Left ventricle myocardium inferior (tissue), 1 donor: ENCODE data around the gene ELFN1. TPM values are rescaled to one million over a fixed set of nuclear protein-coding genes. Genes with fewer than 3 reads are reported as not detected.

Source experiments
- DNase-seq: peaks from one replicate; pipeline ENCODE4 v3.0.0-alpha.2; 2020
- H3K27ac ChIP-seq: fragments of 200-600 bp; replicated peaks from 2 replicates; pipeline ENCODE4 v1.8.0; 2021
- H3K27me3 ChIP-seq: fragments of 200-600 bp; 2 replicates; pipeline ENCODE4 v1.8.0; 2021; ENCODE audit warnings: low read depth
- H3K36me3 ChIP-seq: fragments of 200-600 bp; 2 replicates; pipeline ENCODE4 v1.8.0; 2021
- H3K4me1 ChIP-seq: fragments of 200-600 bp; 2 replicates; pipeline ENCODE4 v1.8.0; 2021
- H3K4me3 ChIP-seq: fragments of 200-600 bp; 2 replicates; pipeline ENCODE4 v1.8.0; 2021; ENCODE audit warnings: mild to moderate bottlenecking, moderate library complexity
- H3K9me3 ChIP-seq: fragments of 200-600 bp; replicated peaks from 2 replicates; pipeline ENCODE4 v1.8.0; 2021
- CTCF ChIP-seq: fragments of 200-600 bp; IDR thresholded peaks from 2 replicates; pipeline ENCODE4 v1.8.0; 2021; ENCODE audit warnings: antibody characterized with exemption, mild to moderate bottlenecking, borderline replicate concordance
- intact Hi-C: fragments of 100-400 bp; cut with micrococcal nuclease; formaldehyde crosslinking; loops from one replicate; pipeline ENCODE4 v1.11.0; 2022
- total RNA-seq: library from RNA; stranded (reverse); fragmentation: NEBNext Ultra II Directional; extraction: Animal tissue kit (Norgen Biotek cat#: 25700); gene quantifications from one replicate; pipeline ENCODE4 v1.2.1, GENCODE V29; 2021
- donor health status: DM: no; HTN: yes; CAD: no; lungs with severe emphysema.

ELFN1 gene
- total RNA-seq, 1 donor from 2014 or later: 10.5 TPM

GRCh38 chr7:1752771-1753563, 82.9 kb downstream of the ELFN1 start:
- TF ChIP-seq CTCF: no peak
- Histone ChIP-seq H3K36me3 (no peaks in the 10 kb centered on the region), H3K27me3 (peaks cover 22% of the 10 kb centered on the region), H3K27ac (no peak overlapping the region), H3K4me3 (no peak overlapping the region), H3K9me3 (no peaks in the 10 kb centered on the region), H3K4me1 (peaks cover 26% of the 10 kb centered on the region)
- intact Hi-C loops: no loop called here
- DNase-seq: no peak

GRCh38 chr7:1753564-1753867, 83.4 kb downstream of the ELFN1 start:
- H3K4me3 ChIP-seq: no peak overlapping the region
- intact Hi-C loops: no loop called here
- H3K27ac ChIP-seq: no peak overlapping the region
- no peaks in the 10 kb centered on the region for H3K9me3 ChIP-seq
- no peak for TF ChIP-seq CTCF
- H3K4me1 ChIP-seq: peaks cover 22% of the 10 kb centered on the region
- no peaks in the 10 kb centered on the region for H3K36me3 ChIP-seq
- H3K27me3 ChIP-seq: peaks cover 22% of the 10 kb centered on the region
- no peak for DNase-seq

GRCh38 chr7:1754345-1754908, 84.3 kb downstream of the ELFN1 start:
- Histone ChIP-seq H3K4me1 (peaks cover 19% of the 10 kb centered on the region), H3K36me3 (no peaks in the 10 kb centered on the region), H3K4me3 (no peak overlapping the region), H3K27me3 (peaks cover 16% of the 10 kb centered on the region), H3K27ac (no peak overlapping the region), H3K9me3 (no peaks in the 10 kb centered on the region)
- intact Hi-C loops: no loop called here
- TF ChIP-seq CTCF: no peak
- no peak for DNase-seq

- no peak overlapping the region for H3K27ac ChIP-seq
- TF ChIP-seq CTCF: no peak
- H3K4me3 ChIP-seq: no peak overlapping the region
- peaks cover 12% of the 10 kb centered on the region for H3K4me1 ChIP-seq
- intact Hi-C loops: no loop called here
- peaks cover under 1% of the 10 kb centered on the region for H3K27me3 ChIP-seq
- DNase-seq: no peak
- H3K36me3 ChIP-seq: no peaks in the 10 kb centered on the region
- no peaks in the 10 kb centered on the region for H3K9me3 ChIP-seq
Measured at GRCh38 chr7:1755783-1756625, 85.9 kb downstream of the ELFN1 start.

GRCh38 chr7:1757601-1758000, 87.5 kb downstream of the ELFN1 start:
- Histone ChIP-seq H3K27ac (no peak overlapping the region), H3K36me3 (no peaks in the 10 kb centered on the region), H3K9me3 (no peaks in the 10 kb centered on the region), H3K27me3 (no peaks in the 10 kb centered on the region), H3K4me3 (no peak overlapping the region), H3K4me1 (peaks cover 12% of the 10 kb centered on the region)
- no peak for DNase-seq
- intact Hi-C loops: no loop called here
- TF ChIP-seq CTCF: no peak
